ENCODE measurements around the gene IL1RAPL2. TPM values are rescaled to one million over a fixed set of nuclear protein-coding genes. Genes with fewer than 3 reads are reported as not detected.

Gene IL1RAPL2
- total RNA-seq, 4 donors from 2014 or later = 0.50 to 1.3 (median 0.67) TPM

DNA sequence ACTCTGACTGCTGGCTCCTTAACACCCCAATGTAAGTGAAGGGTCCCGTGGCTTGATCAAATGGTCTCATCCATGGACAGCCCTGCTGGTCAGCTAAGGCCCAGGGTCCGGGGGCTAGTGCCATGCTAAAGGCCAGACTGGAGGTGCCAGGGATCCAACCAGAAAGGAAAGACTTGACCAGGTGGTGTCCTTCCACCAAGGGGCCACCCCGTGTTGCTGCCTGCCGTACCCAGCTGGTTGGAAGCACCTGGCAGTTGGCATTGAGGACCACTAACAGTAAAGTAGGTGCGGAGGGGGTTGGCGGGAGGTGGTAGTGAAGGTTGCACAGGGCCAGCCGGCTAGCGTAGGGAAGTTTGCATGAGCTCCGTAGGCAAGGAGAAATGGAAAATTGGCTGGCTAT lies 1.7 kb upstream of the IL1RAPL2 start:
- H3K27ac ChIP-seq (replicated peaks in 1 of 4) = no peak overlapping the region
- TF ChIP-seq POLR2A (IDR thresholded peaks at IDR 0.05; ENCODE audit: low read depth) (no peak), POLR2AphosphoS5 (IDR thresholded peaks at IDR 0.05) (no peak), CTCF (IDR thresholded peaks at IDR 0.05) (no peak), EP300 (IDR thresholded peaks at IDR 0.05) (no peak)
- no peaks in the 10 kb centered on the region for H3K9me3 ChIP-seq
- H3K4me1 ChIP-seq = peaks cover 0 to 22% (median 0%) of the 10 kb centered on the region in 4 donors
- no peak overlapping the region for H3K4me3 ChIP-seq
- WGBS = 68% methylated on average over 8 of the region's 9 CpGs
- no peak for DNase-seq (ENCODE audit: extremely low spot score)
- H3K36me3 ChIP-seq = no peaks in the 10 kb centered on the region
- intact Hi-C loops (cut with DNase I) = no loop called here
- H3K27me3 ChIP-seq = peaks cover 0 to 44% (median 12%) of the 10 kb centered on the region in 4 donors

- intact Hi-C loops (cut with DNase I) = no loop called here
- DNase-seq (ENCODE audit: extremely low spot score) = no peak
- no peak overlapping the region for H3K27ac ChIP-seq (replicated peaks in 1 of 4)
- H3K9me3 ChIP-seq = no peaks in the 10 kb centered on the region
- 40% methylated on average over 37 of the region's 39 CpGs for WGBS
- H3K27me3 ChIP-seq = peaks cover 0 to 44% (median 12%) of the 10 kb centered on the region in 4 donors
- no peaks in the 10 kb centered on the region for H3K36me3 ChIP-seq
- H3K4me1 ChIP-seq = peaks cover 0 to 22% (median 0%) of the 10 kb centered on the region in 4 donors
- H3K4me3 ChIP-seq = no peak overlapping the region
- no peak for TF ChIP-seq POLR2A (IDR thresholded peaks at IDR 0.05; ENCODE audit: low read depth)
- TF ChIP-seq POLR2AphosphoS5 (IDR thresholded peaks at IDR 0.05) = no peak
- TF ChIP-seq CTCF (IDR thresholded peaks at IDR 0.05) = no peak
- no peak for TF ChIP-seq EP300 (IDR thresholded peaks at IDR 0.05)
These were observed 887 bp upstream of the IL1RAPL2 start for GRCh38 chrX:104564921-104565703.

DNA sequence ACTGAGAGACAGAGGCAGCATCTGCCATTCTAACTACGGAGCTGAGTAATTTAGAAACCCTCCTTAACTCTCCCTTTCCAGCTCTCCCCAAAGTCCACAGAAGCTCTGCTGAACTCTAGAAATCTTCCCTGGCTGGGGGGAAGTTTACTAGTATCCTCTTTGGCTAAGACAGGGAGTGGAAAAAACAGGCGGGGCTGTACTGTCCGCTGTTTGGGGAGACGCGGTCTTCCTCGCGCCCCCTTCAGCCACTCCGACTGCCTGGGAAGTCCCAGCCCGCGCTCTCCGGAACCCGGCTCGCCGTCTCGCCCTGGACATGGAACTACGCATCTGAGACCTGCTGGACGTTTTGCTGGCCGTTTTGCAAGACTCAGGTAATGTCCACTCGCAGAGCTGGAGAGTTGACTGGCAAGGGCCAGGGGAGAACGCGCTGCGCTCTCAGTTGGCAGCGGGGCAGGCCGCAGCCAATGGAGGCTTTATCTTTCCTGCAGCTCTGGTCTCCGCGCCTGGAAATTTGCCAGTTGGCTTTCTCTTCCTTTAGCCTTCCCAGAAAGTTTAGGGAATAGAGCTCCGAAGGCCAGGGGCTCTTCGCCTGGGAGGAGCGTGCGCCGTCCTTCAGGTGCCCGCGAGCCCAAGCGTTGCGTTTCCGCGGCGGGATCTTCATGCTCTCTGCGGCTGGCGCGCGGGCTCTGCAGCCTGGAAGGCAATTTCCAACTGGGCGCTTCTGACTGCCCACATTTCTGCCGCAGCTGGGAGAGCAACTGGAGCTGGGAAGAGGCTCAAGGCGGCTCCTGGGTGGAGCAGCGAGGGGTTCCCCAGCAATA lies 892 bp downstream of the IL1RAPL2 start:
- Histone ChIP-seq H3K27me3 (peaks cover 0 to 44% (median 12%) of the 10 kb centered on the region in 4 donors), H3K36me3 (no peaks in the 10 kb centered on the region), H3K4me1 (peaks cover 0 to 22% (median 0%) of the 10 kb centered on the region in 4 donors), H3K27ac (replicated peaks in 1 of 4) (no peak overlapping the region), H3K9me3 (no peaks in the 10 kb centered on the region), H3K4me3 (peak overlapping the region; percentile 24 to 38 (median 34))
- WGBS = 35% methylated on average over 15 of the region's 46 CpGs
- TF ChIP-seq CTCF (IDR thresholded peaks at IDR 0.05) (no peak), POLR2AphosphoS5 (IDR thresholded peaks at IDR 0.05) (no peak), POLR2A (IDR thresholded peaks at IDR 0.05; ENCODE audit: low read depth) (no peak)
- no peak for DNase-seq (ENCODE audit: extremely low spot score)
- intact Hi-C loops (cut with DNase I) = no loop called here

- no peak overlapping the region for H3K27ac ChIP-seq (replicated peaks in 1 of 4)
- WGBS = 69% methylated on average over 10 of the region's 14 CpGs
- H3K36me3 ChIP-seq = no peaks in the 10 kb centered on the region
- TF ChIP-seq CTCF (IDR thresholded peaks at IDR 0.05) (no peak), EP300 (IDR thresholded peaks at IDR 0.05) (no peak), POLR2AphosphoS5 (IDR thresholded peaks at IDR 0.05) (no peak), POLR2A (IDR thresholded peaks at IDR 0.05; ENCODE audit: low read depth) (no peak)
- no peaks in the 10 kb centered on the region for H3K9me3 ChIP-seq
- peaks cover 0 to 22% (median 0%) of the 10 kb centered on the region in 4 donors for H3K4me1 ChIP-seq
- peaks cover 0 to 44% (median 12%) of the 10 kb centered on the region in 4 donors for H3K27me3 ChIP-seq
- H3K4me3 ChIP-seq = peak overlapping the region; percentile 12 to 38 (median 34)
- no peak for DNase-seq (ENCODE audit: extremely low spot score)
- intact Hi-C loops (cut with DNase I) = no loop called here
These were observed 1.5 kb downstream of the IL1RAPL2 start for GRCh38 chrX:104567506-104567905.

Measured in esophagus muscularis mucosa (tissue), 4 donors.